RWPE2 (cell line): ENCODE results near the gene CAPRIN2.
A peak's percentile ranks its signal among the peaks of the same experiment; 100 is the strongest.

ENCODE experiments used
- ATAC-seq: fragments of 200-7000 bp; cut with Tn5 transposase; 3 replicates; pipeline ENCODE4 v1.9.1; 2021; ENCODE audit warnings: low read depth
- DNase-seq: peaks from one replicate; pipeline ENCODE4 v3.0.0-alpha.2; 2020; ENCODE audit warnings: low spot score
- H3K27ac ChIP-seq: fragments of 450-650 bp; 2 replicates; pipeline ENCODE4 v1.5.1; 2017; ENCODE audit warnings: mild to moderate bottlenecking; ENCODE audit not compliant: poor library complexity, severe bottlenecking
- H3K27me3 ChIP-seq: fragments of 250-450 bp; sonication (Bioruptor Pico); 2 replicates; pipeline ENCODE4 v1.5.1; 2021; ENCODE audit warnings: mild to moderate bottlenecking, moderate library complexity; ENCODE audit not compliant: insufficient read depth, poor library complexity, severe bottlenecking
- H3K36me3 ChIP-seq: fragments of 250-450 bp; sonication (Bioruptor Pico); 2 replicates; pipeline ENCODE4 v1.5.1; 2020; ENCODE audit warnings: low read depth, mild to moderate bottlenecking, moderate library complexity
- H3K4me1 ChIP-seq: fragments of 250-450 bp; sonication (Bioruptor Pico); 2 replicates; pipeline ENCODE4 v1.5.1; 2021; ENCODE audit warnings: mild to moderate bottlenecking, moderate library complexity; ENCODE audit not compliant: insufficient read depth, poor library complexity, severe bottlenecking
- H3K4me3 ChIP-seq: fragments of 250-450 bp; sonication (Bioruptor Pico); 2 replicates; pipeline ENCODE4 v1.5.1; 2021; ENCODE audit warnings: mild to moderate bottlenecking, moderate library complexity; ENCODE audit not compliant: severe bottlenecking
- H3K9me3 ChIP-seq: fragments of 250-450 bp; sonication (Bioruptor Pico); 2 replicates; pipeline ENCODE4 v1.5.1; 2021; ENCODE audit warnings: mild to moderate bottlenecking, moderate library complexity; ENCODE audit not compliant: severe bottlenecking
- TF ChIP-seq, protein P1 (sequence below): fragments of 450-650 bp; IDR thresholded peaks from one replicate; pipeline ENCODE4 v1.5.1; 2017; ENCODE audit warnings: mild to moderate bottlenecking, moderate library complexity; ENCODE audit not compliant: poor library complexity, severe bottlenecking

The CAPRIN2 gene

DNA sequence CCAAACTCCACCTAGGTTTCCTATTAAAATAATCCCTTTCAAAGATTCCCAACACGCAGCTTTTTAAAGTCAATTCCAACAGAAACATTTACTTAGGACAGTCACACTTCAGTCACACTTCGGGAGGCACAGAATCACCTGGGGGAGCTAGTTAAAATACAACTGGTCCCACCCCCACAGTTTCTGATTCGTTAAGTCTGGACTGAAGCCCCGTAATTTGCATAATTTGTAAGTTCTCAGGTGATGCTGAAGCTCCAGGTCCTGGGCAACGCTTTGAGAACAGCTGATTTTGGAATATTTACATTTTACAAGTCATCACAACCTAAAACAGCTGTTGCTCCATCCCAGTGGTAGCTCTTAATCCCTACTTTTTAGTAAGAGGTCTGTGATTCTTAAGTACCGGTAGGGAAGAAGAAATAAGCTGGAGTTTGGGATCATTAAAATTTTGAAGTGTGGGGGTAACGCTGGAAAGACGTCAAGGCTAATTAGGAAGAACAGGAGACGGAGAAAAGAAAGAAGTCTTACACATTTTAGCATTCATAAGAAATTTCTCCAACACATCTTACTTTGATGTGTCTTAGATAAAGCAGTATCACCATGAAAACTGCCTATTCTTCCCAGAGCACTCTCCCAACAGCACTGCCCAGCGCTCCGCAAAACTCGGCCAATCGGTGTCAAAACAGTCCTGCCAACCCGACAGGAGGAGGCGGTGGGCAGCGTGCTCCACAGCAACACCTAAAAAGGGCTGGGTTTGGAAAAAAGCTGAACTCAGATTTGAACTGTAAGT lies 60.1 kb downstream of the CAPRIN2 start:
- Histone ChIP-seq H3K4me3 (peak overlapping the region; percentile 64), H3K4me1 (peaks cover 10% of the 10 kb centered on the region), H3K9me3 (no peaks in the 10 kb centered on the region), H3K27me3 (no peaks in the 10 kb centered on the region), H3K27ac (peak overlapping the region; percentile 40), H3K36me3 (0 out of 2 replicates have a peak, but pooled peaks cover 6% of the 10 kb centered on the region)
- ATAC-seq (peak; percentile 65), DNase-seq (no peak)
- TF ChIP-seq, protein P1, sequence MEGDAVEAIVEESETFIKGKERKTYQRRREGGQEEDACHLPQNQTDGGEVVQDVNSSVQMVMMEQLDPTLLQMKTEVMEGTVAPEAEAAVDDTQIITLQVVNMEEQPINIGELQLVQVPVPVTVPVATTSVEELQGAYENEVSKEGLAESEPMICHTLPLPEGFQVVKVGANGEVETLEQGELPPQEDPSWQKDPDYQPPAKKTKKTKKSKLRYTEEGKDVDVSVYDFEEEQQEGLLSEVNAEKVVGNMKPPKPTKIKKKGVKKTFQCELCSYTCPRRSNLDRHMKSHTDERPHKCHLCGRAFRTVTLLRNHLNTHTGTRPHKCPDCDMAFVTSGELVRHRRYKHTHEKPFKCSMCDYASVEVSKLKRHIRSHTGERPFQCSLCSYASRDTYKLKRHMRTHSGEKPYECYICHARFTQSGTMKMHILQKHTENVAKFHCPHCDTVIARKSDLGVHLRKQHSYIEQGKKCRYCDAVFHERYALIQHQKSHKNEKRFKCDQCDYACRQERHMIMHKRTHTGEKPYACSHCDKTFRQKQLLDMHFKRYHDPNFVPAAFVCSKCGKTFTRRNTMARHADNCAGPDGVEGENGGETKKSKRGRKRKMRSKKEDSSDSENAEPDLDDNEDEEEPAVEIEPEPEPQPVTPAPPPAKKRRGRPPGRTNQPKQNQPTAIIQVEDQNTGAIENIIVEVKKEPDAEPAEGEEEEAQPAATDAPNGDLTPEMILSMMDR = no peak

DNA sequence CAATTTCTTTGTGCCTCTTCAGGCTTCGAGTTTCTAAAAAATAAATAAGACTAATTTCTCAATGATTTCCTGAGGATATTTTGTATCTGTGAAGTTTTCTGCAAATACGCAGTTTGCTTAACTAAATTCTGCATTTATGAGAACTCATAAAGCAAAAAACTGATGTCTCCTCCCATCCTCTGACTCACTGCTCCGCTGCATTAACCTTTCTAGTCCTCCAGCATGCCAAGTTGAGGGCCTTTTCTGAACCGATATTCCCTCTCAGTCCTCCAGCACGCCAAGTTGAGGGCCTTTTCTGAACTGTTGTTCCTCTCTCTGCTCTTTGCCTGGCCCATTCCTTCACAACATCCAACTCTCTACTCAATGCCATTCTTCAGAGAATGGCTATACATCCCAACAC lies 62.3 kb downstream of the CAPRIN2 start:
- H3K4me3 ChIP-seq = no peak overlapping the region
- no peak overlapping the region for H3K27ac ChIP-seq
- no peaks in the 10 kb centered on the region for H3K9me3 ChIP-seq
- H3K27me3 ChIP-seq = no peaks in the 10 kb centered on the region
- TF ChIP-seq, protein P1 = no peak
- H3K4me1 ChIP-seq = peaks cover 10% of the 10 kb centered on the region
- ATAC-seq (no peak), DNase-seq (no peak)
- H3K36me3 ChIP-seq = 0 out of 2 replicates have a peak, but pooled peaks cover 7% of the 10 kb centered on the region

DNA sequence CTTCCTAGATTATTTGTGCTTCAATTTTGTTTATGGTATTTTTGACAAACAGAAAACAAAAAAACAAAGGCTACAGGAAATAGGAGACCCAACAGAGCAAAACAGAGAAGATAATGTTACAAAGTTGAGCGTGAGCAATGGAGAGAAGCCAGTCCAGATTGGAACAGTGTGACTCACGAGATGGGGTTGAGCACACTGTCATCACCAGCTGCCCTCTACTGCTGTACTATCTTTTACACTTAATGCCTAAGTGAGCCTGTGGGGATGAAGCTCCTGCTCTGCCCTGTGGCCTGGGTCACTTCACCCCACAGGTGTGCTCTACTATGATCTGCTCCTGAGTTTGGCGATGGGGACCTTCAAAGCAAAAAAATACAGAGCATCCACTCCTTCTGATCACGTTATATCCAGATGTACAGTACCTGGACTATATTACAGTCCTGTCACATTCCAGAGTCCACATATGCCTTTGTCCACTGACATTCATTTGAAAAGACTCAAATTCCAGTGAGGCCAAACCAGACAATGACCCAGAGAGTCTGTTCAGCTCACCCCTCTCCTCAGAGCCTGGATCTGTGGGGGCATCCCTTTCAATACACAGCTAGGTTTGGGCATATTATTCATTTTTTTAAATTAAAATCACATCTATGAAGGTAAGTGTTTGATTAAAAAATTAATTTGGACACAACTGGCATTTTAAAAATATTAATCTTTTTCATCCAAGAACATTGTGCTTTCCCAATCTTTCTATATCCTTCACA lies 63.5 kb downstream of the CAPRIN2 start:
- Histone ChIP-seq H3K27ac (peak overlapping the region; percentile 20), H3K9me3 (no peaks in the 10 kb centered on the region), H3K36me3 (0 out of 2 replicates have a peak, but pooled peaks cover 7% of the 10 kb centered on the region), H3K4me1 (peaks cover 10% of the 10 kb centered on the region), H3K4me3 (no peak overlapping the region), H3K27me3 (no peaks in the 10 kb centered on the region)
- TF ChIP-seq, protein P1 = no peak
- DNase-seq = no peak
- ATAC-seq = peak; percentile 88

DNA sequence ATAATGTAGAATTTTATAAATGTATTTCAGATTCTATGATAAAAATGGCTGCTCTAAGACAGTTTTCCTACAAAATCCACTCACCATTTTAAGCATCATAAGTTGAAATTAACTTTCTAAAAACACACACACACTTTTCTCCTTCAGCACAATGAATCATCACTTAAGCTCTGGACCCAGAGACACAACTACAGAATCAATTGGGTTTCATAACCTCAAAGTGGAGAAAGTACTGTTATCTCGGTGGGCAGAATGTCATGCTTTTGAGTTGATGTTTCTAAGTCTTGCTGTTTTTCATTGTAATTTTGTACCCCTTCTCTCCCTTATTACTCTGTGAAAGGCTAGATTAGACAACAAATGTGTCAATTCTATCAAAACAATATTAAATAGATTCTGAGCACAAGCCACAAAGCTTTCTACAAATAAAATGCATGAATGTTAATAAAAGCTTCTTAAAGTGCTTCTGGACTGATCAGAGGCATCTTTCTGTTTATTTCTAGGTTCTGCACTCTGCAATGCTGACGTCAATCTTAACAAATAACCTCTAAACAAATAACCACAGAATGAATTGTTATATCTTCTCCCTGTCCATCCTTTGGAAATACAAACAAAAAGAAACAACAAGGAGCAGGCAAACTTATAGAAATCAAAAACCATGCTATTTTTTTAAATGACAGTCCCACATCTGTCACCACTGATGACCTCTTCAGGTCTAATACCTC lies 67.3 kb downstream of the CAPRIN2 start:
- ATAC-seq (no peak), DNase-seq (no peak)
- H3K27ac ChIP-seq = no peak overlapping the region
- H3K4me1 ChIP-seq = peaks cover 10% of the 10 kb centered on the region
- TF ChIP-seq, protein P1 = no peak
- 0 out of 2 replicates have a peak, but pooled peaks cover 7% of the 10 kb centered on the region for H3K36me3 ChIP-seq
- H3K9me3 ChIP-seq = no peaks in the 10 kb centered on the region
- no peak overlapping the region for H3K4me3 ChIP-seq
- no peaks in the 10 kb centered on the region for H3K27me3 ChIP-seq
